HCT116 (cell line): Measurements from ENCODE around the gene KLK13. TPM values are rescaled to one million over a fixed set of nuclear protein-coding genes. Genes with fewer than 3 reads are reported as not detected.

Experiments
- ATAC-seq: fragments of 200-7000 bp; cut with Tn5 transposase; 2 replicates; pipeline ENCODE4 v1.9.1; 2020; ENCODE audit warnings: mild to moderate bottlenecking, moderate library complexity
- BruUV-seq: library from RNA; stranded (reverse); fragments of 400-500 nt; replicated peaks from 2 replicates; lab custom pipeline; 2021; lab: Mats Ljungman, UMichigan
- CTCF ChIA-PET: fragments of 300-600 bp; sonication (Branson Sonifier 250); formaldehyde crosslinking; loops from one replicate; lab custom pipeline; 2021; ENCODE audit warnings: antibody characterized with exemption; lab: Charles Lee
- POLR2A ChIA-PET: fragments of 300-600, 350-600 bp; sonication (Branson Sonifier 250); formaldehyde crosslinking; loops from one replicate; lab custom pipeline; 2021; ENCODE audit warnings: antibody characterized with exemption; lab: Charles Lee
- RAD21 ChIA-PET, 2 experiments: fragments of 300-600 bp; sonication (Branson Sonifier 250); formaldehyde crosslinking; loops; one replicate each; lab custom pipeline; 2023; ENCODE audit warnings: low total read pairs in 2 of 2; ENCODE audit not compliant: uncharacterized antibody in 2 of 2, unreplicated experiment in 2 of 2, low non-redundant PET in 1 of 2; lab: Charles Lee
- DNase-seq: peaks from one replicate; pipeline ENCODE4 v3.0.0-alpha.2; 2010; ENCODE audit warnings: low read depth, low spot score
- H2AFZ ChIP-seq: fragments of 200-600 bp; shearing (Covaris generic), sonication (generic); 2 replicates; pipeline ENCODE4 v1.6.1; 2017; ENCODE audit warnings: low read depth, mixed run types, mixed read lengths, antibody characterized with exemption, low read length; ENCODE audit not compliant: poor library complexity, severe bottlenecking
- H3K27ac ChIP-seq: 2 replicates; pipeline ENCODE4 v1.5.1; 2012; ENCODE audit warnings: low read depth, low read length
- H3K27me3 ChIP-seq: fragments of 200-600 bp; sonication (generic); 2 replicates; pipeline ENCODE4 v1.6.1; 2016; ENCODE audit warnings: mixed run types, low read length, mixed read lengths; ENCODE audit not compliant: insufficient read depth
- H3K36me3 ChIP-seq, 2 experiments: fragments of 200-500 bp in 1 of 2; fragments of 200-600 bp in 1 of 2; sonication (Bioruptor generic) in 1 of 2; sonication (generic) in 1 of 2; 2 replicates each; pipeline versions ENCODE4 v1.5.1 to v1.6.1; 2014 to 2016; ENCODE audit warnings: low read length in 2 of 2, inconsistent platforms in 1 of 2, mixed read lengths in 1 of 2, mixed run types in 1 of 2; ENCODE audit not compliant: insufficient read depth in 2 of 2, control insufficient read depth in 1 of 2
- H3K4me1 ChIP-seq, 2 experiments: fragments of 200-600 bp in 1 of 2; sonication (generic) in 1 of 2; 2 replicates each; pipeline versions ENCODE4 v1.5.1 to v1.6.1; 2012 to 2017; ENCODE audit warnings: low read length in 2 of 2, inconsistent platforms in 1 of 2, mild to moderate bottlenecking in 1 of 2, mixed read lengths in 1 of 2, mixed run types in 1 of 2, moderate library complexity in 1 of 2; ENCODE audit not compliant: insufficient read depth in 2 of 2, control insufficient read depth in 1 of 2
- H3K4me2 ChIP-seq: fragments of 200-600 bp; sonication (generic); 2 replicates; pipeline ENCODE4 v1.6.1; 2017; ENCODE audit warnings: mixed run types, low read length, mixed read lengths
- H3K4me3 ChIP-seq, 2 experiments: fragments of 200-600 bp in 1 of 2; sonication (generic) in 1 of 2; replicated peaks in 1 of 2; 2 replicates each; pipeline ENCODE4 v1.5.1; 2011 to 2016; ENCODE audit warnings: low read length in 2 of 2, control low read depth in 1 of 2, low read depth in 1 of 2, mild to moderate bottlenecking in 1 of 2, mixed read lengths in 1 of 2, mixed run types in 1 of 2
- H3K79me2 ChIP-seq: fragments of 200-600 bp; sonication (generic); 2 replicates; pipeline ENCODE4 v1.6.1; 2017; ENCODE audit warnings: mild to moderate bottlenecking, mixed run types, low read length, moderate library complexity, mixed read lengths; ENCODE audit not compliant: insufficient read depth
- H3K9ac ChIP-seq: fragments of 200-600 bp; sonication (generic); 2 replicates; pipeline ENCODE4 v1.6.1; 2016; ENCODE audit warnings: low read length, mixed read lengths
- H3K9me2 ChIP-seq: fragments of 200-600 bp; sonication (generic), shearing (Covaris generic); 2 replicates; pipeline ENCODE4 v1.6.1; 2017; ENCODE audit warnings: mixed run types, mild to moderate bottlenecking, moderate library complexity; ENCODE audit not compliant: insufficient read depth
- H3K9me3 ChIP-seq, 2 experiments: fragments of 200-500 bp in 1 of 2; fragments of 200-600 bp in 1 of 2; sonication (Bioruptor generic) in 1 of 2; sonication (generic) in 1 of 2; 2 replicates each; pipeline ENCODE4 v1.6.1; 2014 to 2017; ENCODE audit warnings: low read length in 2 of 2, mixed read lengths in 2 of 2, inconsistent platforms in 1 of 2, low read depth in 1 of 2, mild to moderate bottlenecking in 1 of 2, mixed run types in 1 of 2, moderate library complexity in 1 of 2; ENCODE audit not compliant: control insufficient read depth in 1 of 2, insufficient read depth in 1 of 2
- H4K20me1 ChIP-seq: fragments of 200-600 bp; sonication (generic), shearing (Covaris generic); 2 replicates; pipeline ENCODE4 v1.6.1; 2017; ENCODE audit warnings: mixed run types, mild to moderate bottlenecking, moderate library complexity; ENCODE audit not compliant: insufficient read depth
- CEBPB ChIP-seq: IDR thresholded peaks from 2 replicates; pipeline ENCODE4 v1.6.1; 2012; ENCODE audit warnings: low read depth
- ELF1 ChIP-seq: IDR thresholded peaks from 2 replicates; pipeline ENCODE4 v1.6.1; 2012; ENCODE audit warnings: low read depth, borderline replicate concordance
- EZH2 ChIP-seq: fragments of 200-600 bp; sonication (generic); IDR thresholded peaks from 2 replicates; pipeline ENCODE4 v1.6.1; 2017; ENCODE audit warnings: antibody characterized with exemption, mixed run types
- JUND ChIP-seq: IDR thresholded peaks from 2 replicates; pipeline ENCODE4 v1.6.1; 2012
- POLR2AphosphoS5 ChIP-seq: IDR thresholded peaks from 2 replicates; pipeline ENCODE4 v1.6.1; 2011; ENCODE audit warnings: mild to moderate bottlenecking, low read depth, low read length, moderate library complexity
- RAD21 ChIP-seq: IDR thresholded peaks from 2 replicates; pipeline ENCODE4 v1.6.1; 2012; ENCODE audit warnings: low read depth, mild to moderate bottlenecking
- SIN3A ChIP-seq: IDR thresholded peaks from 2 replicates; pipeline ENCODE4 v1.6.1; 2012; ENCODE audit warnings: low read depth
- SP1 ChIP-seq: IDR thresholded peaks from 2 replicates; pipeline ENCODE4 v1.6.1; 2012; ENCODE audit warnings: low read depth
- TCF7L2 ChIP-seq: IDR thresholded peaks from 2 replicates; pipeline ENCODE4 v1.7.0; 2011; ENCODE audit warnings: borderline replicate concordance, inconsistent platforms; ENCODE audit not compliant: insufficient read depth, insufficient read length; ENCODE audit errors: extremely low read depth
- YY1 ChIP-seq: IDR thresholded peaks from 2 replicates; pipeline ENCODE4 v1.6.1; 2011; ENCODE audit warnings: low read length, low read depth, moderate library complexity, mild to moderate bottlenecking; ENCODE audit not compliant: insufficient replicate concordance; ENCODE audit errors: extremely low read depth
- ZFX ChIP-seq: fragments of 450-650 bp; IDR thresholded peaks from 2 replicates; pipeline ENCODE4 v1.6.1; 2017
- ZNF274 ChIP-seq: fragments of 200-500 bp; sonication (Bioruptor generic); IDR thresholded peaks from 2 replicates; pipeline ENCODE4 v1.6.1; 2014; ENCODE audit warnings: mild to moderate bottlenecking, low read depth, low read length, inconsistent platforms
- intact Hi-C: fragments of 100-400 bp; cut with micrococcal nuclease; formaldehyde crosslinking; loops from 2 replicates; pipeline ENCODE4 v1.10.0; 2022
- total RNA-seq: library from RNA; stranded (reverse); gene quantifications from one replicate; pipeline ENCODE4 v1.2.1, GENCODE V29; 2021; ENCODE audit not compliant: unreplicated experiment
- TF ChIP-seq, protein P1 (sequence below), 3 experiments: fragments of 200-600 bp in 1 of 3; sonication (generic) in 1 of 3; IDR thresholded peaks in 2 of 3; conservative IDR thresholded peaks in 1 of 3; 2 replicates each; pipeline ENCODE4 v1.5.1; 2012 to 2017; ENCODE audit warnings: low read depth in 2 of 3, low read length in 2 of 3, antibody characterized with exemption in 1 of 3, borderline replicate concordance in 1 of 3, control low read depth in 1 of 3, mild to moderate bottlenecking in 1 of 3, mixed read lengths in 1 of 3, mixed run types in 1 of 3, moderate library complexity in 1 of 3; ENCODE audit not compliant: insufficient read depth in 1 of 3
- TF ChIP-seq, protein P2 (sequence below): IDR thresholded peaks from 2 replicates; pipeline ENCODE4 v1.6.1; 2012; ENCODE audit warnings: low read depth
- TF ChIP-seq, protein P3 (sequence below): IDR thresholded peaks from 2 replicates; pipeline ENCODE4 v1.6.1; 2012

Gene KLK13
- total RNA-seq, 1 experiment from 2014 or later = 3.2 TPM

DNA sequence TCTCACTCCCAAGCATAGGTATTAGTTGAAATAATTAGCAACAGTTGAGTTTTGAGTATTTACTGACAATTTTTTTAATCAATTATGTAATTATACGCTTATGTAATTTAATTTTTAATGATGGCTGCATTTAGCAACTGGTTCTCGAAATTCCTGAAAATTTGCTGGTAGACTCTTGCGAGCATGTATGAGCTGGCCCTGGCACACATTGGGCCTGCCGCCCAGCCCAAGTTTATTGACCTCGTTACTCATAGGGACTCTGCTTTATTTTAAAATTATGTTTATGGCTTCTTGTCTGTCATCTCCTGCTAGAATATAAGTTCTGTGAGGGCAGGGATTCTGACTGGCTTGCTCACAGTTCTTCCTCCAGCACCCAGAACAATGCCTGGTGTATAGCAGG, 11.1 kb upstream of the KLK13 start (continued):
- TF ChIP-seq, protein P1, sequence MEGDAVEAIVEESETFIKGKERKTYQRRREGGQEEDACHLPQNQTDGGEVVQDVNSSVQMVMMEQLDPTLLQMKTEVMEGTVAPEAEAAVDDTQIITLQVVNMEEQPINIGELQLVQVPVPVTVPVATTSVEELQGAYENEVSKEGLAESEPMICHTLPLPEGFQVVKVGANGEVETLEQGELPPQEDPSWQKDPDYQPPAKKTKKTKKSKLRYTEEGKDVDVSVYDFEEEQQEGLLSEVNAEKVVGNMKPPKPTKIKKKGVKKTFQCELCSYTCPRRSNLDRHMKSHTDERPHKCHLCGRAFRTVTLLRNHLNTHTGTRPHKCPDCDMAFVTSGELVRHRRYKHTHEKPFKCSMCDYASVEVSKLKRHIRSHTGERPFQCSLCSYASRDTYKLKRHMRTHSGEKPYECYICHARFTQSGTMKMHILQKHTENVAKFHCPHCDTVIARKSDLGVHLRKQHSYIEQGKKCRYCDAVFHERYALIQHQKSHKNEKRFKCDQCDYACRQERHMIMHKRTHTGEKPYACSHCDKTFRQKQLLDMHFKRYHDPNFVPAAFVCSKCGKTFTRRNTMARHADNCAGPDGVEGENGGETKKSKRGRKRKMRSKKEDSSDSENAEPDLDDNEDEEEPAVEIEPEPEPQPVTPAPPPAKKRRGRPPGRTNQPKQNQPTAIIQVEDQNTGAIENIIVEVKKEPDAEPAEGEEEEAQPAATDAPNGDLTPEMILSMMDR (IDR thresholded peaks at IDR 0.05 in 2 of 3, conservative IDR thresholded peaks at IDR 0.05 in 1 of 3; ENCODE audit: borderline replicate concordance in 1 of 3, insufficient read depth in 1 of 3, low read depth in 2 of 3, low read length in 2 of 3) = no peak
- TF ChIP-seq YY1 (no peak), SIN3A (no peak), ZNF274 (no peak), RAD21 (no peak), TCF7L2 (no peak), POLR2AphosphoS5 (no peak), JUND (no peak)

DNA sequence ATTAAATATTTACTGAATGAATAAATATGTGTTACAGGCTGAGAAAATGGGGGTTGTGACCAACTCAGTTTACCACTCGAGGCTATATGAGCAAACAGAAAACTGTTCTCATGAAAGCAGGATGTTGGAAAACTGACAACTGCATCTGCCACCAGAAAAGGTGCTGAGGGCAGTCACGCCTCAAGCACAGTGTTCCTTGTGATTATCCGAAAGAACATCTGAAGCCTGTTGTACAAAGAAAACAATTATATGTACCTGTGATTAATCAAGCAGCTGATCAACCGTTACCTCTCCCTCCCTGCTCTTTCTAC, 6.2 kb upstream of the KLK13 start:
- Histone ChIP-seq H3K27me3 (no peaks in the 10 kb centered on the region), H3K4me2 (no peak overlapping the region), H3K79me2 (no peaks in the 10 kb centered on the region), H3K9me2 (no peaks in the 10 kb centered on the region), H4K20me1 (no peaks in the 10 kb centered on the region), H3K27ac (no peak overlapping the region), H3K9ac (no peak overlapping the region), H3K4me1 (peaks cover 0 to under 1% of the 10 kb centered on the region in 2 experiments; a peak in 1 of 4 replicates), H3K36me3 (no peaks in the 10 kb centered on the region), H3K9me3 (no peaks in the 10 kb centered on the region)
- CTCF ChIA-PET = no interaction called here
- RAD21 ChIA-PET = no interaction called here
- DNase-seq (no peak), ATAC-seq (no peak)
- BruUV-seq = no TSS peak
- POLR2A ChIA-PET = no interaction called here
- intact Hi-C loops = no loop called here
- no peak for TF ChIP-seq CEBPB
- TF ChIP-seq, protein P2, sequence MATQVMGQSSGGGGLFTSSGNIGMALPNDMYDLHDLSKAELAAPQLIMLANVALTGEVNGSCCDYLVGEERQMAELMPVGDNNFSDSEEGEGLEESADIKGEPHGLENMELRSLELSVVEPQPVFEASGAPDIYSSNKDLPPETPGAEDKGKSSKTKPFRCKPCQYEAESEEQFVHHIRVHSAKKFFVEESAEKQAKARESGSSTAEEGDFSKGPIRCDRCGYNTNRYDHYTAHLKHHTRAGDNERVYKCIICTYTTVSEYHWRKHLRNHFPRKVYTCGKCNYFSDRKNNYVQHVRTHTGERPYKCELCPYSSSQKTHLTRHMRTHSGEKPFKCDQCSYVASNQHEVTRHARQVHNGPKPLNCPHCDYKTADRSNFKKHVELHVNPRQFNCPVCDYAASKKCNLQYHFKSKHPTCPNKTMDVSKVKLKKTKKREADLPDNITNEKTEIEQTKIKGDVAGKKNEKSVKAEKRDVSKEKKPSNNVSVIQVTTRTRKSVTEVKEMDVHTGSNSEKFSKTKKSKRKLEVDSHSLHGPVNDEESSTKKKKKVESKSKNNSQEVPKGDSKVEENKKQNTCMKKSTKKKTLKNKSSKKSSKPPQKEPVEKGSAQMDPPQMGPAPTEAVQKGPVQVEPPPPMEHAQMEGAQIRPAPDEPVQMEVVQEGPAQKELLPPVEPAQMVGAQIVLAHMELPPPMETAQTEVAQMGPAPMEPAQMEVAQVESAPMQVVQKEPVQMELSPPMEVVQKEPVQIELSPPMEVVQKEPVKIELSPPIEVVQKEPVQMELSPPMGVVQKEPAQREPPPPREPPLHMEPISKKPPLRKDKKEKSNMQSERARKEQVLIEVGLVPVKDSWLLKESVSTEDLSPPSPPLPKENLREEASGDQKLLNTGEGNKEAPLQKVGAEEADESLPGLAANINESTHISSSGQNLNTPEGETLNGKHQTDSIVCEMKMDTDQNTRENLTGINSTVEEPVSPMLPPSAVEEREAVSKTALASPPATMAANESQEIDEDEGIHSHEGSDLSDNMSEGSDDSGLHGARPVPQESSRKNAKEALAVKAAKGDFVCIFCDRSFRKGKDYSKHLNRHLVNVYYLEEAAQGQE = no peak
- TF ChIP-seq POLR2AphosphoS5 = no peak
- TF ChIP-seq, protein P3, sequence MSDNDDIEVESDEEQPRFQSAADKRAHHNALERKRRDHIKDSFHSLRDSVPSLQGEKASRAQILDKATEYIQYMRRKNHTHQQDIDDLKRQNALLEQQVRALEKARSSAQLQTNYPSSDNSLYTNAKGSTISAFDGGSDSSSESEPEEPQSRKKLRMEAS = no peak
- TF ChIP-seq SIN3A = no peak
- no peak for TF ChIP-seq SP1
- TF ChIP-seq ZFX = no peak
- no peak for TF ChIP-seq YY1
- no peak for TF ChIP-seq ELF1
- no peak for TF ChIP-seq EZH2
- no peak for TF ChIP-seq ZNF274
- no peak for TF ChIP-seq JUND
- TF ChIP-seq, protein P1 (IDR thresholded peaks at IDR 0.05 in 2 of 3, conservative IDR thresholded peaks at IDR 0.05 in 1 of 3; ENCODE audit: borderline replicate concordance in 1 of 3, insufficient read depth in 1 of 3, low read depth in 2 of 3, low read length in 2 of 3) = no peak
- no peak for TF ChIP-seq RAD21
- TF ChIP-seq, all 23 proteins: peak for 0
- Histone ChIP-seq H3K4me3 (no peak overlapping the region), H2AFZ (no peak overlapping the region)
